Spleen (tissue), 7 donors: ENCODE results near the gene GPD2.

Experiments
- POLR2AphosphoS5 ChIP-seq, 3 donors: sonication (generic); formaldehyde crosslinking; IDR thresholded peaks; one replicate each; pipeline ENCODE4 v1.5.1; 2017; ENCODE audit warnings: antibody characterized with exemption in 3 of 3
- TF ChIP-seq, protein P1 (sequence below), 11 experiments: fragments of 200-600 bp in 7 of 11; fragments of 450-650 bp in 4 of 11; sonication (generic) in 4 of 11; IDR thresholded peaks in 8 of 11; conservative IDR thresholded peaks in 3 of 11; 1 replicate in 7 of 11; 2 replicates in 4 of 11; pipeline versions ENCODE4 v1.4.0 to v1.8.0; 2016 to 2021; ENCODE audit warnings: antibody characterized with exemption in 11 of 11, inconsistent platforms in 4 of 11, mild to moderate bottlenecking in 1 of 11
- donor health status: DM: no; HTN: no; CAD: no; lungs with moderate emphysema.
- donor health status: DM: no; HTN: no; CAD: no.
- donor health status: DM: no; HTN: no; CAD: no.

DNA sequence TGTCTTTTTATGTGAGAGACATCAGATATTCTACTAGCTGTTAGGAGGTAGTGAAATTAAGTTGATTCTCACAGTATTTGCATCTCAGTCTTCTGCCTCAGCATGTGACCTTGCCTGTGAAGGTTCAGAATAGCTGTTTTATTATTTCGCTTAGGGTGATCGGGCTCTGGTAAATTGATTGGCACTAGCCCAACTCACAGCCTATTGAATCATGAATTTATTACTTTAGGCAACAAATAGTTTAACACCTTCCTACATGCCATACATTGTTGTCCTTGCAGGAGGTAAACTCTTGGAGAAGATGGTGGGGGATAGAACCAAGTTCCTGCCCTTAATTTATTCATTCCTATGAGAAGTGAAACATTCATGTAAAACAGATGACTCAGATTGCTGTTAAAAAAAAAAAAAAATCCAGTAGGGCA is 101.9 kb downstream of the GPD2 start:
- TF ChIP-seq, protein P1, sequence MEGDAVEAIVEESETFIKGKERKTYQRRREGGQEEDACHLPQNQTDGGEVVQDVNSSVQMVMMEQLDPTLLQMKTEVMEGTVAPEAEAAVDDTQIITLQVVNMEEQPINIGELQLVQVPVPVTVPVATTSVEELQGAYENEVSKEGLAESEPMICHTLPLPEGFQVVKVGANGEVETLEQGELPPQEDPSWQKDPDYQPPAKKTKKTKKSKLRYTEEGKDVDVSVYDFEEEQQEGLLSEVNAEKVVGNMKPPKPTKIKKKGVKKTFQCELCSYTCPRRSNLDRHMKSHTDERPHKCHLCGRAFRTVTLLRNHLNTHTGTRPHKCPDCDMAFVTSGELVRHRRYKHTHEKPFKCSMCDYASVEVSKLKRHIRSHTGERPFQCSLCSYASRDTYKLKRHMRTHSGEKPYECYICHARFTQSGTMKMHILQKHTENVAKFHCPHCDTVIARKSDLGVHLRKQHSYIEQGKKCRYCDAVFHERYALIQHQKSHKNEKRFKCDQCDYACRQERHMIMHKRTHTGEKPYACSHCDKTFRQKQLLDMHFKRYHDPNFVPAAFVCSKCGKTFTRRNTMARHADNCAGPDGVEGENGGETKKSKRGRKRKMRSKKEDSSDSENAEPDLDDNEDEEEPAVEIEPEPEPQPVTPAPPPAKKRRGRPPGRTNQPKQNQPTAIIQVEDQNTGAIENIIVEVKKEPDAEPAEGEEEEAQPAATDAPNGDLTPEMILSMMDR (IDR thresholded peaks at IDR 0.05 in 8 of 11, conservative IDR thresholded peaks at IDR 0.05 in 3 of 11): no peak
- TF ChIP-seq POLR2AphosphoS5 (IDR thresholded peaks at IDR 0.05): no peak
